22Rv1 (cell line): ENCODE results near the gene SLC7A8.

Experiments used
- CTCF ChIP-seq: fragments of 450-650 bp; IDR thresholded peaks from 2 replicates; pipeline ENCODE4 v1.5.1; 2017; ENCODE audit warnings: mild to moderate bottlenecking
- ZFX ChIP-seq: fragments of 450-650 bp; IDR thresholded peaks from 2 replicates; pipeline ENCODE4 v1.6.1; 2017; ENCODE audit warnings: antibody characterized with exemption, borderline replicate concordance

- no peak for TF ChIP-seq CTCF
- TF ChIP-seq ZFX = no peak
Observed at GRCh38 chr14:23124337-23124954, 59.0 kb downstream of the SLC7A8 start.
